NCI-H510A (cell line): ENCODE measurements around the gene NEK10.

Experiments
- DNase-seq: peaks from one replicate; lab custom pipeline; 2025; lab: John Stamatoyannopoulos, UW

The NEK10 gene

GRCh38 chr3:27244374-27244773 is 124.8 kb downstream of the NEK10 start:
- DNase-seq: no peak

- no peak for DNase-seq
These were observed 129.2 kb downstream of the NEK10 start for GRCh38 chr3:27239951-27240350.

- no peak for DNase-seq
These were observed 140.4 kb downstream of the NEK10 start for GRCh38 chr3:27228805-27229204.

GRCh38 chr3:27224197-27224596 is 145.0 kb downstream of the NEK10 start:
- no peak for DNase-seq

GRCh38 chr3:27221264-27221932 is 147.8 kb downstream of the NEK10 start:
- DNase-seq: no peak

GRCh38 chr3:27220166-27220565 is 149.0 kb downstream of the NEK10 start:
- DNase-seq: no peak

- DNase-seq: no peak
These were observed 149.9 kb downstream of the NEK10 start for GRCh38 chr3:27219127-27219845.

- DNase-seq: no peak
These were observed 152.1 kb downstream of the NEK10 start for GRCh38 chr3:27216955-27217552.

- DNase-seq: no peak
These were observed 152.8 kb downstream of the NEK10 start for GRCh38 chr3:27216295-27216855.

- DNase-seq: no peak
These were observed 155.7 kb downstream of the NEK10 start for GRCh38 chr3:27213450-27213849.

- DNase-seq: no peak
These were observed 159.4 kb downstream of the NEK10 start for GRCh38 chr3:27209617-27210264.

- no peak for DNase-seq
These were observed 160.1 kb downstream of the NEK10 start for GRCh38 chr3:27208961-27209616.

- DNase-seq: no peak
These were observed 166.2 kb downstream of the NEK10 start for GRCh38 chr3:27202959-27203358.

GRCh38 chr3:27201492-27201891 is 167.7 kb downstream of the NEK10 start:
- no peak for DNase-seq

GRCh38 chr3:27200721-27201489 is 168.3 kb downstream of the NEK10 start:
- DNase-seq: no peak

GRCh38 chr3:27194861-27195483 is 174.2 kb downstream of the NEK10 start:
- DNase-seq: no peak

GRCh38 chr3:27193056-27193455 is 176.1 kb downstream of the NEK10 start:
- no peak for DNase-seq

GRCh38 chr3:27186013-27186412 is 183.2 kb downstream of the NEK10 start:
- DNase-seq: no peak

GRCh38 chr3:27185231-27185989 is 183.8 kb downstream of the NEK10 start:
- no peak for DNase-seq

GRCh38 chr3:27184261-27184660 is 184.9 kb downstream of the NEK10 start:
- DNase-seq: no peak
